Activated CD8-positive, alpha-beta memory T cell treated with anti-CD3 and anti-CD28 coated beads for 24 hours (primary cell): ENCODE data around the gene GUK1.

Experiments used
- DNase-seq: peaks from one replicate; pipeline ENCODE4 v3.0.0-alpha.2; 2020

The GUK1 gene

GRCh38 chr1:228131766-228132165, 8.3 kb upstream of the GUK1 start:
- no peak for DNase-seq

- DNase-seq, result no peak
Observed at GRCh38 chr1:228134591-228134990, 5.5 kb upstream of the GUK1 start.

- DNase-seq, result no peak
Observed at GRCh38 chr1:228136901-228137300, 3.2 kb upstream of the GUK1 start.

- no peak for DNase-seq
Observed at GRCh38 chr1:228139406-228139930, 611 bp upstream of the GUK1 start.

- peak; percentile 73 for DNase-seq
Observed at GRCh38 chr1:228140724-228141225, 696 bp downstream of the GUK1 start.

GRCh38 chr1:228141226-228142044, 1.4 kb downstream of the GUK1 start:
- DNase-seq, result peak; percentile 69

GRCh38 chr1:228142155-228142691, 2.1 kb downstream of the GUK1 start:
- DNase-seq, result peak; percentile 56

GRCh38 chr1:228142701-228143136, 2.6 kb downstream of the GUK1 start:
- DNase-seq, result peak; percentile 49

GRCh38 chr1:228143480-228144192, 3.6 kb downstream of the GUK1 start:
- no peak for DNase-seq

- no peak for DNase-seq
Observed at GRCh38 chr1:228144193-228144992, 4.3 kb downstream of the GUK1 start.

- no peak for DNase-seq
Observed at GRCh38 chr1:228144993-228145343, 4.9 kb downstream of the GUK1 start.

- no peak for DNase-seq
Observed at GRCh38 chr1:228145463-228146416, 5.7 kb downstream of the GUK1 start.

GRCh38 chr1:228146417-228147150, 6.5 kb downstream of the GUK1 start:
- no peak for DNase-seq

- no peak for DNase-seq
Observed at GRCh38 chr1:228147151-228147693, 7.1 kb downstream of the GUK1 start.

GRCh38 chr1:228147768-228148167, 7.7 kb downstream of the GUK1 start:
- no peak for DNase-seq

- no peak for DNase-seq
Observed at GRCh38 chr1:228148196-228148861, 8.2 kb downstream of the GUK1 start.

- DNase-seq, result no peak
Observed at GRCh38 chr1:228148935-228149405, 8.9 kb downstream of the GUK1 start.

GRCh38 chr1:228149406-228150119, 9.5 kb downstream of the GUK1 start, which contains the start of gene GJC2:
Gene GJC2, plus strand, starts transcription at chr1:228149930. Its CDS starts 7,829 bp downstream, at chr1:228157759.
- DNase-seq, result no peak

GRCh38 chr1:228150120-228150460, 10.0 kb downstream of the GUK1 start:
- DNase-seq, result no peak
